ENCODE data around the gene ATP1B3.
"Not testable (repeated sequence)": the region's sequence is repeated elsewhere in the genome, so short reads cannot be mapped to it uniquely, and the experiment has no call there.

GRCh38 chr3:141848159-141848748, 28.2 kb upstream of the ATP1B3 start:
- not testable (repeated sequence) for TF ChIP-seq SUZ12 (IDR thresholded peaks at IDR 0.05; ENCODE audit: extremely low read depth, insufficient read depth, insufficient read length); ZNF274 (IDR thresholded peaks at IDR 0.05; ENCODE audit: low read depth, low read length); YY1 (IDR thresholded peaks at IDR 0.05; ENCODE audit: insufficient read depth, insufficient read length)
